Skin epidermis (tissue), 12 donors: Measurements from ENCODE around the gene FRMD6.
"Not testable (repeated sequence)": the region's sequence is repeated elsewhere in the genome, so short reads cannot be mapped to it uniquely, and the experiment has no call there.

ENCODE experiments used
- H3K27ac ChIP-seq, 21 experiments: fragments of 200-600 bp; sonication (generic) in 11 of 21; one replicate each; pipeline ENCODE4 v1.5.0; 2020; ENCODE audit warnings: mild to moderate bottlenecking in 3 of 21, inconsistent platforms in 2 of 21, moderate library complexity in 2 of 21
- H3K4me3 ChIP-seq, 7 experiments: fragments of 200-600 bp; sonication (generic) in 2 of 7; one replicate each; pipeline ENCODE4 v1.5.0; 2020; ENCODE audit warnings: inconsistent platforms in 2 of 7, mild to moderate bottlenecking in 2 of 7, moderate library complexity in 1 of 7

The FRMD6 gene

DNA sequence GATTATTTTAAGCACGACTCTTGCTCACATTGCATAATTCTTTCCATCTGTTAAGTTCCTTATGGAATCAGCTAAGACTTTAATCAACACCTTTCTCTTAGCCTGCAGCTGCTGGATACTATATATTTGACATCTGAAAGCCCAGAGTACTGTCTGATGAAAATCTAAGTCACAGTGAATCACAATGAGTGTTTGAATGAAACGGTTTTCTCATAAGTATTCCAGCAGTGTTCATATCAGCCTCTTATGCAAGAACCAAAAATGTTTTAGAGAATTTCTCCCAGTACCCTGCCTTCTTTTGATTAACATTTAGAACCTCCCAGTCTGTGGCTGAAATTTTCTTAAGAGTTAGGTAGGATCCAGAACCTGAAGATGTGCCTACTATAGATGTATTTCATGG, 55.6 kb downstream of the FRMD6 start:
- H3K27ac ChIP-seq, result no peak overlapping the region
- H3K4me3 ChIP-seq, result no peak overlapping the region

DNA sequence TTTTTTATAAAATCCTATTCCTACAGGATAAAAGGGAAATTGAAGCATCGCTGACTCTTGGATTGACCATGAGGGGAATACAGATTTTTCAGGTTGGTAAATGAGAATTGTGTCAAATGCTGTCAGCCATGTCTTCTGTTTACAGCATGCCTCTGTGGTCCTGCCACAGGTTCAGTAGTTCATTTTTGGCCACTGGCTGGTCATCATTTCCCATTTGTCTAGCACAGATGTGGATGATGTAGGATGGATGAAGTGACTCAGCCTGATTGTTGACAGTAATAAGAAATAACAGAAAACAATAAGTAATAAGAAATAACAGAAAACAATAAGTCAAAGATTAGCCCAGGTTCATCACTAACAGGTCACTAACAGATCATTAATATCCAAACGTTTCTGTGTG, 59.8 kb downstream of the FRMD6 start:
- H3K4me3 ChIP-seq, result no peak overlapping the region
- no peak overlapping the region for H3K27ac ChIP-seq

DNA sequence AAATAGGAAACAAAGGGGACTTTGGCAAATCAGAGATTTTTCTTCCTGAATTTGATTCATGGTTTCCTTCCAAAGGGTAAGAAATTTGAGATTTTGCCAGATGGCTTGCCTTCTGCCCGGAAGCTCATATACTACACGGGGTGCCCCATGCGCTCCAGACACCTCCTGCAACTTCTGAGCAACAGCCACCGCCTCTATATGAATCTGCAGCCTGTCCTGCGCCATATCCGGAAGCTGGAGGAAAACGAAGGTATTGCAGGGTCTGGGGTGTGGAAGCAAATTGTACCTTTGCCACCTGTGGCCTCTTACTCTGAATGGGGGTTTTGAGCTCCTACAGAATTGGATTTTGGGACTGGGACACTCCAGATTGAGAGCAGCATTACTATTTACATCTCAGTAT, 63.5 kb downstream of the FRMD6 start:
- H3K4me3 ChIP-seq, result no peak overlapping the region

DNA sequence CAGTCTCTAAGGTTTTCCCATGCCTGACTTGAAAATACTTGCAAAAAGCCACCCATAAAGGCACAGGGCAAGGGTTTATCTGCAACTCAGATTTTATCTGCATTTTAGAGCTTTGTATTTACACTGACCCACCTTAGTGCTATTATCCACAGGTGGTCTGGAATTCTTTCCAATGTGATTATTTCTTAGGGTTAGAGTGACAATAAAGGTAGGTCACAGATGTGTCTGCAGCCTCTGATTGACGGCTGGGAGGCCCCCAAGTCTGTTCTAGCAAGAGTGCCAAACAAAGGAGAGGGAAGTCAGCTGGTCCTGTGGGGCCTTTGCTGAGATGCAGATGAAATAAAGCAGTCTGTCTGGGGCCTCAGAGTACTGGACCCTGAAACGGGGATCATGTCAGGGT, 64.0 kb downstream of the FRMD6 start:
- Histone ChIP-seq H3K27ac (no peak overlapping the region), H3K4me3 (no peak overlapping the region)

More for the DNA sequence above, 63.5 kb downstream of the FRMD6 start:
- no peak overlapping the region for H3K27ac ChIP-seq

DNA sequence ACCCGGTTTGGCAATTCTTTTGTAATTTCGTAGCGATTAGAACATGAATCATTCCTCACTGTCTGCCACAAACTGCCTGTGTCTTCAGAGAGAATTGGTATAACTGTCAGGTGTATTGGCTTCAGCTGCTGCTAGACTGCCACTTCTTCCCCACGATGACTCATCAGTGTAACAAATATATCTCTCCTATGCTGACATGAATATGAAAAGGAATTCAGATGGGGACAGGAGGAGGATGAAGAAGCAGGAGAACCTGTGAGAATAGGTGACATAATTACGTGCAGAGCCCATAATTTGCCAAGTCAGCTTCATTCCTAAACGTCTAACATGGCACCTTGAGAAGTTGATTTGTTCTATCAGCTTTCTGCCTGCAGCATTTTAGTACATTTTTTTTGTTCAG, 64.9 kb downstream of the FRMD6 start:
- H3K4me3 ChIP-seq, result no peak overlapping the region
- no peak overlapping the region for H3K27ac ChIP-seq

DNA sequence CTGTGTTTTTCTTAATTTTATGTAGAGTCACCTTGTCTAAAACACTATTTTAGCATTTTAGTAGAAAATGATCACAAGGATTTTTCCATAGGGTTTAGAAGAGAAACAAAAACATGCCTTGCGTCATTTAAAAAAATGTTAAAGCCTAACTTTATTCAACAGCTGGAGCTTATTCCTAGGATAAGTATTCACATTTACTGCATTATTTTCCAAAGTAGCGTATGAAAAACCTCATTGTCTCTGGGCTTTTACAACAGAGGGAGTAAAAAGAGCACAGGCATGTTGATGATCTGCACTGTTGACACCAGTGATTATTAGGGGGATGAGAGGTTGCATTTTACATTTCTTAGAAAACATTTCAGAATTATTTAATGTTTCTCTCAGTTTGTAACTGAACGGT, 66.1 kb downstream of the FRMD6 start:
- H3K27ac ChIP-seq, result no peak overlapping the region

DNA sequence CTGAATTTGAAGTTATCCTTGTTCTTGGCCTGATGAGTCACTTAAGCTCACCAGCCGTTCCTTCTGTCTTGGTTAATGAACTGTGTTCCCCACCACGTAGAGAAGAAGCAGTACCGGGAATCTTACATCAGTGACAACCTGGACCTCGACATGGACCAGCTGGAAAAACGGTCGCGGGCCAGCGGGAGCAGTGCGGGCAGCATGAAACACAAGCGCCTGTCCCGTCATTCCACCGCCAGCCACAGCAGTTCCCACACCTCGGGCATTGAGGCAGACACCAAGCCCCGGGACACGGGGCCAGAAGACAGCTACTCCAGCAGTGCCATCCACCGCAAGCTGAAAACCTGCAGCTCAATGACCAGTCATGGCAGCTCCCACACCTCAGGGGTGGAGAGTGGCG, 68.2 kb downstream of the FRMD6 start:
- no peak overlapping the region for H3K4me3 ChIP-seq
- H3K27ac ChIP-seq, result no peak overlapping the region

More for the DNA sequence above, 66.1 kb downstream of the FRMD6 start:
- H3K4me3 ChIP-seq, result no peak overlapping the region

DNA sequence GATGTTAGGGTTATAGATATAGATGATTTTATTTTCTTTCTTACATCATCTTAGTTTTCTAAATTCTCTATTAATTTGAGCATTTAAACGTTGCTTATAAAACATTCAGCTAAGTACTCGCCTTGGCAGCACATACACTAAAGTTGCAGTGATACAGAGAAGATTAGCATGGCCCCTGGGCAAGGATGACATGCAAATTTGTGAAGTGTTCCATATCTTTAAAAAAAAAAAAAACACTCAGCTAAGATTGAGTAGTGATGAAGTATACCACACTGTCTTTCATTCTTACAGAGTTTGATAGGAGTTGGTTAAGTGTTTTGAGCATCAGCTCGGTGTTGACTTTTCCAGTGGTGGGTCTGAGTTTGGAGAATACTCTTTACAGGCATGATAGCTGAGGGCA, 72.3 kb downstream of the FRMD6 start:
- Histone ChIP-seq H3K4me3 (no peak overlapping the region), H3K27ac (no peak overlapping the region)

DNA sequence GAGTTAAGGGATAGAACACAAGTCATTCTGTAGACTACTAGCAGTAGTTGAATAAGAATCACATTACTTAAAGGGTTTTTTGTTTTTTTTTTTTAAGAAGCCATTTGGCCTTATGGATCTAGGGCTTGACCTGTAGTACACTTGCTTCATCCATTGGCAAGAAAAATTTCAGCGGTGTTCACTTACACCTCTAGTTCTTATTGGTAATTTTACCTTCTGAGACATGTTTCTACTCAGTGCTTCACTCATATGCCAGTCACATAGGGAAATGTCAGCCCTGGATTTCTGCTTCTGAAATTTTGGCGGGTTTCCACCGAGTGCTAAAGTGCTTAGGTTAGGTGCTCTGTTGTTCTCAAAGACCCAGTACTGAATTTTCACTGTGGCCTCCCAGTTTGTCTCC, 72.9 kb downstream of the FRMD6 start:
- Histone ChIP-seq H3K27ac (no peak overlapping the region), H3K4me3 (no peak overlapping the region)

DNA sequence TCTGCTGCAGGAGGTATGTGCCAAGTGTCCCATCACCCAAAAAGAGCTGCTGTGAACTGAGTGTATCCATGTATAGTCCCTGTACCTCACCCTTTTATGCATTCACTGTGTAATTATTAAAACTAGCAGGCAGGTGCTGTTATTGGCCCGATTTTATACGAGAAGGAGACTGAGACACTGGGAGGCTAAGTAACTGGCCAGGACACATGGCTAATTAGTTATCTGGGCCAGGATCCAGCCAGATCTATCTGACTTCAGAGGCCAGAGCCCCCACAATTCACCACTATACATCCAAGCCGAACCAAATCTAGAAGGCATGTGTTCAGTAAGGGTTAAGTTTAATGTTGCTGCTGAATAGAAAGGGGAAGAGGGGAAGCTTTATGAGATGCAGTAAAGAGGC, 73.4 kb downstream of the FRMD6 start:
- no peak overlapping the region for H3K27ac ChIP-seq
- no peak overlapping the region for H3K4me3 ChIP-seq

DNA sequence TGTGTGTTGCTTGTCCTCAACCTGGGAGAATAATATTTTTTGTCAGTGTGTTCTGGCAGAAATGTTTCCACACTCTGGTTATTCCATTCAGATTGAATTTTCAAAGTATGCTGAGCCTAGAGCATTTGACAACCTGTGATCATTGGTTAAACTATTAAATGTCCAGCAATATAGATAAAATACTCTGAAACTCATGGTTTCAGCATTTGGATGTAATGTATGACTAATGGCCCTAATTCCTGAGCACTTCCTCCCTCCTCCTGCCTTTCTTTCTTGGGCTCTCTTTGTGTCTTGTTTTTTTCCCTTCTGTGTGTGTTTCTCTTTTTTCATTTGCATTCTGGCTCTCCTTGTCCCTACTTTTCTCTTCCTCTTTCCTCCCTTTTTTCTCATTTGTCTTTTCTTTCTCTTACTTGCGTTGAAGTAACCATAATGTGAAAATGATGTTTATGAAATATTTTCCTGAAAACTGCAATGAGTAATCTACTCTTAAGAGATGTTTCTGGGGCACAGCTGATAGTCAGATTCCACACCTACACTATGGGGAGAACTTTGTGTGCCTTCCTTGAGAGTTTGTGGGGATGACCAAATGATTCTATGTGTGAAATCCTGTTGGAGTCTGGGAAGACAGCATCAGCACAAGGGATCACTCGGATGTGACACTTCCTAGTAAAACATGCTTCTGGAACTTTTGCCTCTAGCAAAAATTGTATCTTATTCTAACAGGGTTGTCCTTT, 74.6 kb downstream of the FRMD6 start:
- Histone ChIP-seq H3K4me3 (no peak overlapping the region), H3K27ac (no peak overlapping the region)

DNA sequence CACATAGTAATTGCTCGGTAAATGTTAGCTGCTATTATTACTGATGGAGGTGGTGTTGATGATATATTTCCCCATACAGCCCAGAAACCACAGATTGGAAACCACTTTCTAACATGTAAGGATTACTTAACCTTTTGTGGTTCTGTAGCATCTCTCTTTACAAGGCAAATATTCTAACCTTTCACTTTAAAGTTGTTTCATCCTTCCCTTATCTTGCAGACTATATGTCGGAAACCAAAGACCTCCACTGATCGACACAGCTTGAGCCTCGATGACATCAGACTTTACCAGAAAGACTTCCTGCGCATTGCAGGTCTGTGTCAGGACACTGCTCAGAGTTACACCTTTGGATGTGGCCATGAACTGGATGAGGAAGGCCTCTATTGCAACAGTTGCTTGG, 75.8 kb downstream of the FRMD6 start:
- Histone ChIP-seq H3K4me3 (no peak overlapping the region), H3K27ac (no peak overlapping the region)

DNA sequence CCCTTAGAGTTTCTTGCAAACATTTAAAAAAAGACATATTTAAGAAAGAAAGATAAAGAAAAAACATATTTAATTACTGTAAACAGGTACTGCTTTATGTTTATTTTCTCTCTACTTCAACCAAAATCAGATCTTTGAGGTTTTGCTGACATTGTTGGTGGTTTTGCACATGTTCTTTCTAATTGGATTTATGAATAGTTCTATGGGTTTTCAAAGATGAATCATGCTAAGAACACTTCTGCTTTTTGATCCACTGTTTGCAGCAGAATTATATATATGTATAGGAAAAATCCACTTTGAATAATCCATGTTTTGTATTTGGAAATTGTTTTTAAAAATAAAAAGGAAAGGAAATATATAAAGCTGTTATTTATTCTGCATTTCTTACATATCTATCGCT, 78.4 kb downstream of the FRMD6 start:
- no peak overlapping the region for H3K4me3 ChIP-seq
- no peak overlapping the region for H3K27ac ChIP-seq

DNA sequence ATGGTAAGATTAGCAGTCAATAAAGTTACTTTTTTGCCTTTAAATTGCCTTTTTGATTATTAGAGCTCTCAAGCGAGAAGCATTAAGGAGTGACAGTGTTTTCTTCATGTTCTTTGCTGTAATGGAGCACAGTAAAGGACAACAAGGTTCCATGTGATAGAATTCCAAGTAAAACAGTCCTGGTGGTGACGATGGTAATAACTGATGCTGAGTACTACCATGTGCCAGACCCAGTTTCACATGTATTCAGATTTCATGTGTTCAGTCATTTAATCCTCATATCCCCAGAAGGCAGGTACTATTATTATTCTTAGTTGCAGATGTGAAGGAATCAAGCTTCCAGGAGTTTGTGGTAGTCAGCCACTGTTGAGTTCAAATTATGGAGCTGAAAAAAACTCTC, 79.0 kb downstream of the FRMD6 start:
- Histone ChIP-seq H3K27ac (no peak overlapping the region), H3K4me3 (no peak overlapping the region)

DNA sequence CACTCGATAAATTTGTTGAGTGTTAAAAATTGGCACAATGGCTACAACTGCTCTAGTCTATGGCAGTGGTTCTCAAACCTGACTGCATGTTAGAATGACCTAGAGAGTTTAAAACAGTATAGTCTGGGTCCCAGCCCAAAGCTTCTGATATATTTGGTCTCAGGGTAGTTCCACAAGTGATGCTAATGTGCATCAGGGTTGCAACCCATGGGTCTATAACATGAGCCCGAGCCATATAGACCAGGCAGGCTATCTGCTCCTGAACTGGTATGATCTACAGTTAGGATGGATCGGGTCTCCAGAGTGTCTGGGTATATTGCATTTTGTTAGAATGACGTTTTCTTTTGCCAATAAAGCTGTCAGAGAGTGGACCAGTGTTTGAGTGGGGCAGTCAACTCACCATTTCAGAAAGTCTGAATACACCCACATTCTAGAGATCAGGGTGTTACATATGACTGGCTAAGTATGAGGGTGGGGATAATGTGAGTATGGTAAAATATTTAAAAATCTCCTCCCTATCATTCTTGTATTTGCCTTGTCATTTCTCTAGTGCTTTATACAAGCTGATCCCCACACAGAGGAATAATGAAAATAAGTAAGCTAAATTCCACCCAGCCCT, 80.9 kb downstream of the FRMD6 start:
- Histone ChIP-seq H3K27ac (no peak overlapping the region), H3K4me3 (no peak overlapping the region)

DNA sequence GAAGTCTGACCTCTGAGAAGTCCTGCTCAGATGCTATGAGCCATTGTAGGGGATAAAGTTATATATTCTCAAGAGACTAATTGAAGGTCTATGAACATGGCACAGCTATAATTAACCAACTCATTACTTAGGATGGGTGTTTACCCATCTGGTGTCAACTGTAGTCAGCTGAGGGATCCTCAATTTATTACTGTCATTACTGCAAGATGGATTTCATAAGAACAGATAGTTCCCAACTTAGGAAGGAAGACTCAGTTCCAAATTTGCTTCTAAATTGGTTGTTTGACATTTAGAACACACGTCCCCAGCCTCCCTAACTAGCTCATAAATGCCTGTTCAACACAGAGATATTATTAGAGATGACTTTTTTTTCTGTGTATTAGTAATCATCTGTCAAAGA, 81.4 kb downstream of the FRMD6 start:
- H3K4me3 ChIP-seq, result no peak overlapping the region
- no peak overlapping the region for H3K27ac ChIP-seq

DNA sequence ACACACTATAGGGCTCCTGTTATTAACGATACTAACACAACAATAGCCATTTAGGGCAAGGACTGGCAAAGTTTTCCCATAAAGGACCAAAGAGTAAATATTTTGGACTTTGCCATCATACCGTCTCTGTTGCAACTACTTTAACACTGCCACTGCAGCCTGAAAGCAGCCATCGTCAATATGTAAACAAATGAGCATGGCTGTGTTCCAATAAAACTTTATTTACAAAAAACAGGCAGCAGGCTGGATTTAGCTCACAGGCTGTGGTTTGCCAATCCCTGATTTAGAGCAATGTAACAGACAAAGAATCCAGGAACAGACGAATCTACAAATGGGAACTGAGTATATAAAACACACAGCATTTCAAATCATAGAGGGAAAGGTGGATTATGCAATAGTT, 84.1 kb downstream of the FRMD6 start:
- H3K27ac ChIP-seq, result no peak overlapping the region
- H3K4me3 ChIP-seq, result no peak overlapping the region

DNA sequence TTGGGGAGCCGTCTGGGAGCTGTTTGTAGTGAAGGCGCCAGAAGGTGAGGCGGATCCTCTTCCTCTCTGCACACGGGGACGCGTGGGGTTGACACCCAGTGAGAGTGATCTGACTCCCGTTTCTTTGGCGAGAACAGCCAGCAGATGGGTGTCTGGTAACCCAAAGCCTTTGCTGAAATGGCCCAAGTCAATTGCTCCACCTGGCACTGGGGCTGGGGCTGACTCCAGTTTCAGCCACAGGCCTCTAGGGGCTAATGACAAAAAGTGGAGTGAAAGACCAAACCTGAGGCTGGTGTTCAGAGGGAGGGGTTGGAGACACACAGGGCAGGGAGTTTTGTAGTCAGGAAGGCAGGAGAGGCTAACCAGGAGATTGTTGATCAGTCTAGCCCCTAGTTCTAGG, 87.0 kb downstream of the FRMD6 start:
- Histone ChIP-seq H3K27ac (no peak overlapping the region), H3K4me3 (no peak overlapping the region)

DNA sequence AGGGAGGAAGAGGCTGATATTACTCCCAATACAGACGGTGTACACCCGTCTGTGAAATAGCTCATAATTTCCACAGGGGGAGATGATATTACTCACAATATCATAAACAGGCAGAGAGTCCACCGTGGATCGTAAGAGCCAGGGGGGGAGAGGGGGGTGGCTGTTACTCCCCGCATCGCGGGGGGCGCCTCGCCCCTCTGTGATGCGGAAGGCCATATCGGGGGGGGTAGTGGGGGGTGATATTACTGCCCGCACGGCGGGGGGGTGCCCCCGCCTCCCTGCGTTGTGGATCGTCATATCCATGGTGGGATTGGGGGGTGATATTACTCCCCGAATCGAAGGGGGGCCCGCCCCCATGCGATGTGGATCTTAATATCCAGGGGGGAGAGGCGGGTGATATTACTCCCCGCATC, 91.9 kb downstream of the FRMD6 start:
- no peak overlapping the region for H3K27ac ChIP-seq
- no peak overlapping the region for H3K4me3 ChIP-seq

DNA sequence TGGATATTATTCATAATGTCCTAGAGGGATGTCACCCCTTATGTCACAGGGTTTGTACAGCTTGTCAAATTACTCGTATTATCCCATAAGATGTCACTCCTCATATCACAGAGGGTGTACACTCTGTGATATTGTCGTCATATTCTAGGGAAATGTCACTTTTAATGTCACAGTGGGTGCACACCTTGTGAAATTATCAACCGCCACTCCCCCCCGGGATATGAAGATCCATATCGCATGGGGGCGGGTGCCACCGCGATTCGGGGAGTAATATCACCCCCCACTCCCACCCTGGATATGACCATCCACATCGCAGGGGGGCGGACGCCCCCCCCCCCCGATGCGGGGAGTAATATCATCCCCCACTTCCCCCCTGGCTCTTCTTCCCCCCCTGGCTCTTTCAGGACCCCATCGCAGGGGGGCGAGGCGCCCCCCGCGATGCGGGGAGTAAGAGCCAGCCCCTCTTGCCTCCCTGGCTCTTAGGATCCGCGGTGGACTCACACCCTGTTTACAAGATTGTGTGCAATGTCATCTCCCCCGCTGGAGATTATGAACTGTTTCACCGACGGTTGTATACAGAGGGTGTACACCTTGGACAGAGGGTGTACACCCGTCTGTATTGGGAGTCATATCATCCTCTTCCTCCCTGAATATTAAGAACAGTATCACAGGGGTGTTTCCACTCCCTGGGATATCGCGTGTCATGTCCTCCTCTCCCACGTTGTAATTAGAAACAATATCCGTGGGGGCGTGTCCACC, 92.8 kb downstream of the FRMD6 start:
- Histone ChIP-seq H3K4me3 (no peak overlapping the region), H3K27ac (no peak overlapping the region)

DNA sequence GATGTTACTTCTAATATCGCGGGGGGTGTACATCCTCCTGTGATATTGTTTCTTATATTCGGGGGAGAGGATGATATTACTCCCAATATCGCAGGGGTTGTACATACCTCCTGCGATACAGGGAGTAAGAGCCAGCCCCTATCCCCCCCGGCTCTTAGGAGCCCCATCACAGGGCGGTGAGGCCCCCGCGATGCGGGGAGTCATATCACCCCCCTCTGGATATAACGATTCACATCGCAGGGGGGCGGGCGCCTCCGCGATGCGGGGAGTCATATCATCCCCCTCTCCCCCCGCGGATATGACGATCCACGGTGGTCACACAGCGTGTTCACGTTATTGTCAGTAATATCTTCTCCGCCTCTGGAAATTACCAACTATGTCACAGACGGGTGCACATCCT, 95.1 kb downstream of the FRMD6 start:
- not testable (repeated sequence) for H3K4me3 ChIP-seq, H3K27ac ChIP-seq
